ENCODE measurements around the gene STARD6. TPM values are rescaled to one million over a fixed set of nuclear protein-coding genes. Genes with fewer than 3 reads are reported as not detected.

Gene STARD6
- total RNA-seq, 1 donor from 2014 or later: 0.54 TPM

DNA sequence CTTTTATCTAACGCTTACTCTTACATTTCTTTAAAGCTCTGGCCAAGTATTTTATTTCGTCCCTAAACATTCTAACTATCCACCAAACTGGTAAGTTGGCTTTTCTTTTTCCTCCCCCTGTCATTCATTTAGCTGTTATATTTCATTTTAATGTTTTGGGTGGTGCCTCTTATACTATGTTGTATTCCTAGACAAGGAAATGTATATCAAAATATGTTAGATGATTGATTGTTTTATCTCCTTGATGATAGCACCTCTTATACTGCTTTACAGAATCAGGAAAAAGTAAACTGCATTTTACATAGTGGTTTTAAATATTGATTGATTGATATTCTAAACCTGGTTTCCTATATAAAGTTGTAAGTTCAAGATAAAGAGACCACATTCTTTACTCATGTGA is 24.0 kb upstream of the STARD6 start:
- no peak for DNase-seq (ENCODE audit: low spot score)
- Mint-ChIP-seq H3K4me3 (ENCODE audit: unreplicated experiment) (no peak overlapping the region), H3K4me1 (ENCODE audit: unreplicated experiment) (no peaks in the 10 kb centered on the region), H3K27ac (ENCODE audit: unreplicated experiment) (no peak overlapping the region), H3K36me3 (ENCODE audit: low read depth, unreplicated experiment) (no peaks in the 10 kb centered on the region), H3K27me3 (ENCODE audit: unreplicated experiment) (no peaks in the 10 kb centered on the region), H3K9me3 (ENCODE audit: unreplicated experiment) (no peaks in the 10 kb centered on the region)
- TF ChIP-seq, protein P1, sequence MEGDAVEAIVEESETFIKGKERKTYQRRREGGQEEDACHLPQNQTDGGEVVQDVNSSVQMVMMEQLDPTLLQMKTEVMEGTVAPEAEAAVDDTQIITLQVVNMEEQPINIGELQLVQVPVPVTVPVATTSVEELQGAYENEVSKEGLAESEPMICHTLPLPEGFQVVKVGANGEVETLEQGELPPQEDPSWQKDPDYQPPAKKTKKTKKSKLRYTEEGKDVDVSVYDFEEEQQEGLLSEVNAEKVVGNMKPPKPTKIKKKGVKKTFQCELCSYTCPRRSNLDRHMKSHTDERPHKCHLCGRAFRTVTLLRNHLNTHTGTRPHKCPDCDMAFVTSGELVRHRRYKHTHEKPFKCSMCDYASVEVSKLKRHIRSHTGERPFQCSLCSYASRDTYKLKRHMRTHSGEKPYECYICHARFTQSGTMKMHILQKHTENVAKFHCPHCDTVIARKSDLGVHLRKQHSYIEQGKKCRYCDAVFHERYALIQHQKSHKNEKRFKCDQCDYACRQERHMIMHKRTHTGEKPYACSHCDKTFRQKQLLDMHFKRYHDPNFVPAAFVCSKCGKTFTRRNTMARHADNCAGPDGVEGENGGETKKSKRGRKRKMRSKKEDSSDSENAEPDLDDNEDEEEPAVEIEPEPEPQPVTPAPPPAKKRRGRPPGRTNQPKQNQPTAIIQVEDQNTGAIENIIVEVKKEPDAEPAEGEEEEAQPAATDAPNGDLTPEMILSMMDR (IDR thresholded peaks at IDR 0.05; ENCODE audit: unreplicated experiment): no peak

DNA sequence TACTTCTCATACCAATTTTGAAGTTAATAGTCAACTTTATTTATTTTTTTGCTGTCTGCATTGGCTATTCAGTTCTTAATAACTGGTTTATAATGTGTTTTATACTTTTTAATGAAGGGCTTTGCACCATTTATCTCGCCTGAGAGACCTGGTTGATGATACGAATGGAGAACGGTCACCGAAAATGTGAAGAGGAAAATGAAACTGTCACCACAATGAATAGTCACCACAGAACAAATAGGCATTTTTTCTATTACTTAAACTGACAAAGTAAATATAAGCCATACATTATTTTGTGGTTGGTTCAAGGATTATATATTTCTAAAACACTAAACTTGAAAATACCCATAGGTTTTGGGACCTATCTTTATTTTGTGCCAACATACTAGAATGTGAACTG is 20.4 kb upstream of the STARD6 start:
- H3K36me3 Mint-ChIP-seq (ENCODE audit: low read depth, unreplicated experiment): no peaks in the 10 kb centered on the region
- H3K9me3 Mint-ChIP-seq (ENCODE audit: unreplicated experiment): no peaks in the 10 kb centered on the region
- H3K27ac Mint-ChIP-seq (ENCODE audit: unreplicated experiment): no peak overlapping the region
- TF ChIP-seq, protein P1 (IDR thresholded peaks at IDR 0.05; ENCODE audit: unreplicated experiment): no peak
- no peaks in the 10 kb centered on the region for H3K4me1 Mint-ChIP-seq (ENCODE audit: unreplicated experiment)
- DNase-seq (ENCODE audit: low spot score): no peak
- H3K4me3 Mint-ChIP-seq (ENCODE audit: unreplicated experiment): no peak overlapping the region
- no peaks in the 10 kb centered on the region for H3K27me3 Mint-ChIP-seq (ENCODE audit: unreplicated experiment)

DNA sequence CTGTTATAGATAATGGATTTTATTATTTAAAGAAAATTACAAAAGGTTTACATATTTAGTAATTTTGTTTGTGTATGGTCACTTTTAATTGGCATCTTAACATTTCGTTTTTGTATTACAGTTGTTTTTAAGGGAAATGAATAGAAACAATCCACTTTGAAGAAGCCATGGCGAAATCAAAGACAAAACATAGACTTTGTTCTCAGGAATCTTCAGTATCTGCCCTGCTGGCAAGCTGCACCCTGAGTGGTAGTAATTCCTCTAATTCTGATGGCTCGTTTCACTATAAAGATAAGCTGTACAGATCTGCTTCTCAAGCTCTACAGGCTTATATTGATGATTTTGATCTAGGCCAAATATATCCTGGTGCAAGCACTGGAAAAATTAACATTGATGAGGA is 2.7 kb upstream of the STARD6 start:
- no peak for DNase-seq (ENCODE audit: low spot score)
- peaks cover 6% of the 10 kb centered on the region for H3K27me3 Mint-ChIP-seq (ENCODE audit: unreplicated experiment)
- H3K4me1 Mint-ChIP-seq (ENCODE audit: unreplicated experiment): peaks cover 14% of the 10 kb centered on the region
- no peak overlapping the region for H3K27ac Mint-ChIP-seq (ENCODE audit: unreplicated experiment)
- no peak overlapping the region for H3K4me3 Mint-ChIP-seq (ENCODE audit: unreplicated experiment)
- no peaks in the 10 kb centered on the region for H3K9me3 Mint-ChIP-seq (ENCODE audit: unreplicated experiment)
- peaks cover 12% of the 10 kb centered on the region for H3K36me3 Mint-ChIP-seq (ENCODE audit: low read depth, unreplicated experiment)
- TF ChIP-seq, protein P1 (IDR thresholded peaks at IDR 0.05; ENCODE audit: unreplicated experiment): no peak

DNA sequence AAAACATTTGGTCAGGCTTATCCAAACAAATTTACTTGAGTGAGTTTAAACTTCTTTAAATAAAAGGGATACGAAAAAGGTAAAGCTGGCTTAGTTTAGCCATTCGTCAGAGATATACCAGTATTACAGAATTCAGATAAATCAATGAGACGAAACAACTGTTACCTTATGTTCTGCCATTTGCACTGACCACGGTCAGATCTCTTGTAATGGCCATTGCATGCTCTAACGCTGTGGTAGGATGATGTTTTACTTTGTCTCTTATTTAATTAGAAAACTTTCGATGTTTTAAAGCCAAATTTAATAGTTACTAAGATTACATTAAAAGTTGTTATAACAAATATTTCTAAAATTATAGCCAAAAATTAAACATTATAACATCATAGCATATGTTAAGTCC is 1.6 kb upstream of the STARD6 start:
- peaks cover 6% of the 10 kb centered on the region for H3K27me3 Mint-ChIP-seq (ENCODE audit: unreplicated experiment)
- peaks cover 14% of the 10 kb centered on the region for H3K4me1 Mint-ChIP-seq (ENCODE audit: unreplicated experiment)
- H3K36me3 Mint-ChIP-seq (ENCODE audit: low read depth, unreplicated experiment): peaks cover 12% of the 10 kb centered on the region
- no peaks in the 10 kb centered on the region for H3K9me3 Mint-ChIP-seq (ENCODE audit: unreplicated experiment)
- TF ChIP-seq, protein P1 (IDR thresholded peaks at IDR 0.05; ENCODE audit: unreplicated experiment): no peak
- peak overlapping the region; percentile 98 for H3K4me3 Mint-ChIP-seq (ENCODE audit: unreplicated experiment)
- H3K27ac Mint-ChIP-seq (ENCODE audit: unreplicated experiment): no peak overlapping the region
- DNase-seq (ENCODE audit: low spot score): no peak

DNA sequence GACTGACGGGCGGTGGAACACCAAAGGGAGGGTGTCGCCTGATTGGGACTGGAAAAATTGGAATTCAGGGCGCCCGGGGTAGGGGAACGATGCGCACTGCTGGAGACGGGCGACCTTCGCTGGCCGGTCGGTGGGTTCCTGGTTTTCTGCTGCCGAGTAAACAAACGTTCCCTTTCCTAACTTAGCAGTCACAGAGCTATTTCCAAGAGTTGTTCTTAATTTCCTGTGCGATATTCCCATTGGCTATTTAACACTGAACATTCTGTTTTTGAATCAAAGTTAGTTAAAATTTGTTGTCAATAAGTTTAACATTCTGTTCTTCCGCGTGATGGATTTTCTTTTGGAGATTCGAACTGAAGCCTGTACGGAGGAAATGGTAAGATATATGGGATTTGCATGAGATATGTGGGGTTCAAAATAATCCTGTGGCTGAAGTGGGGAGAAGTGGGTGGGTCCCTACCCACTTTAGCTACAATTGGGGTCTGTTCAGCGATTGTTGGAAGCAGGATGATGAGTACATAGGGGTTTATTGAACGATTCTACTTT is 910 bp upstream of the STARD6 start:
- no peak for DNase-seq (ENCODE audit: low spot score)
- no peaks in the 10 kb centered on the region for H3K9me3 Mint-ChIP-seq (ENCODE audit: unreplicated experiment)
- H3K27ac Mint-ChIP-seq (ENCODE audit: unreplicated experiment): peak overlapping the region; percentile 96
- H3K4me3 Mint-ChIP-seq (ENCODE audit: unreplicated experiment): peak overlapping the region; percentile 98
- H3K27me3 Mint-ChIP-seq (ENCODE audit: unreplicated experiment): peaks cover 6% of the 10 kb centered on the region
- H3K4me1 Mint-ChIP-seq (ENCODE audit: unreplicated experiment): peaks cover 14% of the 10 kb centered on the region
- TF ChIP-seq, protein P1 (IDR thresholded peaks at IDR 0.05; ENCODE audit: unreplicated experiment): no peak
- H3K36me3 Mint-ChIP-seq (ENCODE audit: low read depth, unreplicated experiment): peaks cover 12% of the 10 kb centered on the region

Data from endothelial cell (in vitro differentiated cells).